ENCODE measurements around the gene ULK3. TPM values are rescaled to one million over a fixed set of nuclear protein-coding genes. Genes with fewer than 3 reads are reported as not detected.
A peak's percentile ranks its signal among the peaks of the same experiment; 100 is the strongest.

ULK3 gene
- total RNA-seq, 1 experiment from 2014 or later, result 48.4 TPM

DNA sequence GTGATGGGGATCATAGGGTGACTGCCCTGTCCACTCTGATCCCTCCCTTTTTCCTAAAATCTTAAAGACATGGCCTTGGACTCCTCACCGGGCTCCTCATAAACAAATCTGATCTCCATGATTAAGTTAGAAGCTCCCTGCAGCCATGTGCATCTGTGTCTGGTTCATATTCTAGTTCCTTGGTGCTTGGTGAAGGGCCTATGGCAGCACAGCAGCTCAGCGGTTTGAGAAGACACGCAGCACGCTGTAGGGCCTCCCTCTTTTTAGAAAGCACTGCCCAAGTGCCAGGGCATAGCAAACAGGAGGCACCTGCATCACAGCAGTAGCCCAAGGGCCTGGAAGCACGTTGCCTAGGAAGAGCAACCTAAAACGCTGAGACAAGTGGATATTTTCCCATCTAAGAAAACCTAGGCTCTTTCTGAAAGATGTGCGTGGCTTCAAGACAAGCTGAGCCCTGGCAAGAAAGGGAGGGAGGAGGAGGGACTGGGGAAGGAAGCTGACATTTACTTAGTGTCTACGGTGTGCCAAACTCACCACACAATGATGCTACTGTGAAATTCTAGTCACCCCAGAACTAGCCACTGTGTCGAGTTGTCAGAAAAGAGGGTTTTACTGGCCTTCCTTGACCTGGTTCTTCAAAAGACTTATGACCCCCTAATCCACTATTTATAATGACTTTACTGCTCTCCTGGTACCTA is 14.9 kb upstream of the ULK3 start:
- DNase-seq (ENCODE audit: low read depth, low spot score), result no peak
- Histone ChIP-seq H3K79me2 (ENCODE audit: insufficient read depth, low read length) (peaks cover 25% of the 10 kb centered on the region), H3K9me2 (ENCODE audit: insufficient read depth) (no peaks in the 10 kb centered on the region), H3K27me3 (ENCODE audit: insufficient read depth, low read length) (no peaks in the 10 kb centered on the region), H3K4me2 (ENCODE audit: low read length) (peak overlapping the region; percentile 57), H3K9me3 (ENCODE audit: control insufficient read depth in 1 of 2, insufficient read depth in 1 of 2, low read depth in 1 of 2, low read length in 2 of 2) (no peaks in the 10 kb centered on the region), H3K9ac (ENCODE audit: low read length) (peak overlapping the region; percentile 11), H3K4me1 (ENCODE audit: control insufficient read depth in 1 of 2, insufficient read depth in 2 of 2, low read length in 2 of 2) (peaks cover 0 to 32% of the 10 kb centered on the region in 2 experiments; a peak in 3 of 4 replicates), H3K27ac (ENCODE audit: low read depth, low read length) (peak overlapping the region; percentile 28; the same call in 1 of the 2 replicates), H3K4me3 (replicated peaks in 1 of 2; ENCODE audit: low read depth in 1 of 2, low read length in 2 of 2) (no peak overlapping the region), H2AFZ (ENCODE audit: low read depth, low read length, poor library complexity, severe bottlenecking) (no peak overlapping the region), H3K36me3 (ENCODE audit: control insufficient read depth in 1 of 2, insufficient read depth in 2 of 2, low read length in 2 of 2) (peaks cover 0 to 11% of the 10 kb centered on the region in 2 experiments; a peak in 1 of 4 replicates), H4K20me1 (ENCODE audit: insufficient read depth) (no peaks in the 10 kb centered on the region)
- ATAC-seq, result no peak
- ChIA-PET CTCF (interaction anchor here (0.6 kb wide), 1 partner anchor 83 kb away, joined by 5 read pairs; no protein-coding TSS in a partner anchor), POLR2A (interaction anchor here (0.7 kb wide), 1 partner anchor 101 kb away, joined by 3 read pairs; no protein-coding TSS in a partner anchor), RAD21 (ENCODE audit: low non-redundant PET in 1 of 2, low total read pairs in 2 of 2, uncharacterized antibody in 2 of 2, unreplicated experiment in 2 of 2) (no interaction called here)
- TF ChIP-seq TCF7L2 (IDR thresholded peaks at IDR 0.05; ENCODE audit: borderline replicate concordance, extremely low read depth, insufficient read depth, insufficient read length) (no peak), POLR2A (IDR thresholded peaks at IDR 0.05; ENCODE audit: borderline replicate concordance, extremely low read depth, insufficient read depth, insufficient read length) (no peak), FOSL1 (IDR thresholded peaks at IDR 0.05; ENCODE audit: low read depth) (no peak), ATF3 (IDR thresholded peaks at IDR 0.05) (no peak)
- no TSS peak for BruUV-seq (replicated peaks)
- intact Hi-C loops (cut with micrococcal nuclease), result no loop called here

GRCh38 chr15:74857082-74857655 is 14.2 kb upstream of the ULK3 start:
- H3K9me2 ChIP-seq (ENCODE audit: insufficient read depth), result no peaks in the 10 kb centered on the region
- H3K4me2 ChIP-seq (ENCODE audit: low read length), result peak overlapping the region; percentile 57
- no TSS peak for BruUV-seq (replicated peaks)
- H3K27me3 ChIP-seq (ENCODE audit: insufficient read depth, low read length), result no peaks in the 10 kb centered on the region
- POLR2A ChIA-PET, result no interaction called here
- H4K20me1 ChIP-seq (ENCODE audit: insufficient read depth), result no peaks in the 10 kb centered on the region
- peaks cover 20% of the 10 kb centered on the region for H3K79me2 ChIP-seq (ENCODE audit: insufficient read depth, low read length)
- peak overlapping the region; percentile 28; the same call in 1 of the 2 replicates for H3K27ac ChIP-seq (ENCODE audit: low read depth, low read length)
- intact Hi-C loops (cut with micrococcal nuclease), result no loop called here
- CTCF ChIA-PET, result interaction anchor here (0.7 kb wide), 1 partner anchor 12 kb away, joined by 3 read pairs; no protein-coding TSS in a partner anchor
- H2AFZ ChIP-seq (ENCODE audit: low read depth, low read length, poor library complexity, severe bottlenecking), result no peak overlapping the region
- ATAC-seq (peak; percentile 68), DNase-seq (ENCODE audit: low read depth, low spot score) (no peak)
- RAD21 ChIA-PET (ENCODE audit: low non-redundant PET in 1 of 2, low total read pairs in 2 of 2, uncharacterized antibody in 2 of 2, unreplicated experiment in 2 of 2), result no interaction called here
- peaks cover 0 to 13% of the 10 kb centered on the region in 2 experiments; a peak in 1 of 4 replicates for H3K36me3 ChIP-seq (ENCODE audit: control insufficient read depth in 1 of 2, insufficient read depth in 2 of 2, low read length in 2 of 2)
- no peak overlapping the region; a peak in 1 of 4 replicates for H3K4me3 ChIP-seq (replicated peaks in 1 of 2; ENCODE audit: low read depth in 1 of 2, low read length in 2 of 2)
- H3K9ac ChIP-seq (ENCODE audit: low read length), result peak overlapping the region; percentile 11
- H3K9me3 ChIP-seq (ENCODE audit: control insufficient read depth in 1 of 2, insufficient read depth in 1 of 2, low read depth in 1 of 2, low read length in 2 of 2), result no peaks in the 10 kb centered on the region
- peaks cover 0 to 32% of the 10 kb centered on the region in 2 experiments; a peak in 3 of 4 replicates for H3K4me1 ChIP-seq (ENCODE audit: control insufficient read depth in 1 of 2, insufficient read depth in 2 of 2, low read length in 2 of 2)
- no peak for TF ChIP-seq EZH2 (IDR thresholded peaks at IDR 0.05)
- TF ChIP-seq CBX3 (IDR thresholded peaks at IDR 0.05; ENCODE audit: low read depth), result no peak
- TF ChIP-seq CEBPB (IDR thresholded peaks at IDR 0.05; ENCODE audit: low read depth), result no peak
- no peak for TF ChIP-seq EGR1 (IDR thresholded peaks at IDR 0.05; ENCODE audit: low read depth)
- TF ChIP-seq ZBTB33 (IDR thresholded peaks at IDR 0.05; ENCODE audit: extremely low read depth, insufficient replicate concordance, low read length), result no peak
- TF ChIP-seq ELF1 (IDR thresholded peaks at IDR 0.05; ENCODE audit: borderline replicate concordance, low read depth), result no peak
- TF ChIP-seq SIN3A (IDR thresholded peaks at IDR 0.05; ENCODE audit: low read depth), result no peak
- TF ChIP-seq TCF7L2 (IDR thresholded peaks at IDR 0.05; ENCODE audit: borderline replicate concordance, extremely low read depth, insufficient read depth, insufficient read length), result no peak
- no peak for TF ChIP-seq ATF3 (IDR thresholded peaks at IDR 0.05)
- TF ChIP-seq, protein P1, sequence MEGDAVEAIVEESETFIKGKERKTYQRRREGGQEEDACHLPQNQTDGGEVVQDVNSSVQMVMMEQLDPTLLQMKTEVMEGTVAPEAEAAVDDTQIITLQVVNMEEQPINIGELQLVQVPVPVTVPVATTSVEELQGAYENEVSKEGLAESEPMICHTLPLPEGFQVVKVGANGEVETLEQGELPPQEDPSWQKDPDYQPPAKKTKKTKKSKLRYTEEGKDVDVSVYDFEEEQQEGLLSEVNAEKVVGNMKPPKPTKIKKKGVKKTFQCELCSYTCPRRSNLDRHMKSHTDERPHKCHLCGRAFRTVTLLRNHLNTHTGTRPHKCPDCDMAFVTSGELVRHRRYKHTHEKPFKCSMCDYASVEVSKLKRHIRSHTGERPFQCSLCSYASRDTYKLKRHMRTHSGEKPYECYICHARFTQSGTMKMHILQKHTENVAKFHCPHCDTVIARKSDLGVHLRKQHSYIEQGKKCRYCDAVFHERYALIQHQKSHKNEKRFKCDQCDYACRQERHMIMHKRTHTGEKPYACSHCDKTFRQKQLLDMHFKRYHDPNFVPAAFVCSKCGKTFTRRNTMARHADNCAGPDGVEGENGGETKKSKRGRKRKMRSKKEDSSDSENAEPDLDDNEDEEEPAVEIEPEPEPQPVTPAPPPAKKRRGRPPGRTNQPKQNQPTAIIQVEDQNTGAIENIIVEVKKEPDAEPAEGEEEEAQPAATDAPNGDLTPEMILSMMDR (IDR thresholded peaks at IDR 0.05 in 2 of 3, conservative IDR thresholded peaks at IDR 0.05 in 1 of 3; ENCODE audit: borderline replicate concordance in 1 of 3, insufficient read depth in 1 of 3, low read depth in 2 of 3, low read length in 2 of 3), result no peak
- no peak for TF ChIP-seq POLR2AphosphoS5 (IDR thresholded peaks at IDR 0.05; ENCODE audit: low read depth, low read length)
- peak; percentile 21; the same call in 1 of the 2 replicates for TF ChIP-seq JUND (IDR thresholded peaks at IDR 0.05)
